CD4-positive, alpha-beta memory T cell (primary cell): ENCODE results near the gene SYT1. TPM values are rescaled to one million over a fixed set of nuclear protein-coding genes. Genes with fewer than 3 reads are reported as not detected.

Experiments used
- CTCF ChIA-PET: fragments of 350-600 bp; sonication (Branson Sonifier 250); formaldehyde crosslinking; loops from one replicate; lab custom pipeline; 2021; ENCODE audit warnings: inconsistent platforms; ENCODE audit not compliant: partially characterized antibody; lab: Charles Lee
- POLR2A ChIA-PET: fragments of 350-600 bp; sonication (Branson Sonifier 250); formaldehyde crosslinking; loops from one replicate; lab custom pipeline; 2021; ENCODE audit not compliant: partially characterized antibody; lab: Charles Lee
- DNase-seq, 5 donors: peaks; one replicate each; pipeline versions ENCODE4 v3.0.0 to v3.0.0-alpha.2; 2020 to 2022; ENCODE audit warnings: mixed read lengths in 1 of 5
- H3K27ac ChIP-seq: one replicate; pipeline ENCODE4 v1.7.0; 2013; ENCODE audit warnings: low read depth, low read length
- H3K27me3 ChIP-seq: 2 replicates; pipeline ENCODE4 v1.7.0; 2013; ENCODE audit warnings: mild to moderate bottlenecking, low read length, moderate library complexity; ENCODE audit not compliant: insufficient read depth
- H3K36me3 ChIP-seq: 2 replicates; pipeline ENCODE4 v1.7.0; 2013; ENCODE audit warnings: mild to moderate bottlenecking, low read length, moderate library complexity; ENCODE audit not compliant: insufficient read depth
- H3K4me1 ChIP-seq: 2 replicates; pipeline ENCODE4 v1.7.0; 2013; ENCODE audit warnings: mild to moderate bottlenecking, low read length, moderate library complexity; ENCODE audit not compliant: insufficient read depth
- H3K4me3 ChIP-seq, 2 donors: one replicate each; pipeline ENCODE4 v1.7.0; 2013; ENCODE audit warnings: low read length in 2 of 2, mild to moderate bottlenecking in 1 of 2
- H3K9me3 ChIP-seq, 2 donors: one replicate each; pipeline ENCODE4 v1.7.0; 2013; ENCODE audit warnings: low read length in 2 of 2, control low read depth in 1 of 2; ENCODE audit not compliant: control insufficient read depth in 1 of 2
- H3K27ac Mint-ChIP-seq, 7 donors: one replicate each; pipeline ENCODE4 v1.8.0; 2020 to 2021; ENCODE audit warnings: mixed read lengths in 7 of 7, mild to moderate bottlenecking in 6 of 7, inconsistent platforms in 3 of 7, moderate library complexity in 3 of 7
- H3K27me3 Mint-ChIP-seq, 2 donors: one replicate each; pipeline ENCODE4 v1.8.0; 2020 to 2021; ENCODE audit warnings: mixed read lengths in 2 of 2
- H3K36me3 Mint-ChIP-seq, 2 donors: one replicate each; pipeline ENCODE4 v1.8.0; 2020 to 2021; ENCODE audit warnings: mixed read lengths in 2 of 2, inconsistent platforms in 1 of 2, mild to moderate bottlenecking in 1 of 2
- H3K4me1 Mint-ChIP-seq, 4 donors: one replicate each; pipeline ENCODE4 v1.8.0; 2020 to 2021; ENCODE audit warnings: mixed read lengths in 4 of 4, mild to moderate bottlenecking in 1 of 4
- H3K4me3 Mint-ChIP-seq, 8 donors: one replicate each; pipeline ENCODE4 v1.8.0; 2020 to 2021; ENCODE audit warnings: mixed read lengths in 8 of 8, mild to moderate bottlenecking in 7 of 8, moderate library complexity in 6 of 8, inconsistent platforms in 3 of 8
- H3K9me3 Mint-ChIP-seq, 8 donors: one replicate each; pipeline ENCODE4 v1.8.0; 2020 to 2021; ENCODE audit warnings: mixed read lengths in 8 of 8, mild to moderate bottlenecking in 5 of 8, inconsistent platforms in 3 of 8, moderate library complexity in 1 of 8
- intact Hi-C: fragments of 100-400 bp; cut with micrococcal nuclease; formaldehyde crosslinking; loops from one replicate; pipeline ENCODE4 v1.15.1; 2023
- polyA plus RNA-seq, 2 donors: library from polyadenylated mRNA; unstranded; fragments of 300-500 nt; fragmentation: Illumina TruSeq; gene quantifications; one replicate each; pipeline ENCODE4 v1.2.3, GENCODE V29; 2021
- total RNA-seq, 2 experiments: library from RNA; stranded (reverse); gene quantifications; one replicate each; pipeline ENCODE4 v1.2.3, GENCODE V29; 2021

Gene SYT1
- total and polyA plus RNA-seq, 4 experiments from 2014 or later = not detected

- Mint-ChIP-seq H3K27ac (no peak overlapping the region), H3K9me3 (peaks cover 0 to 2% (median 0%) of the 10 kb centered on the region in 8 donors), H3K4me3 (no peak overlapping the region), H3K4me1 (no peaks in the 10 kb centered on the region), H3K27me3 (no peaks in the 10 kb centered on the region), H3K36me3 (no peaks in the 10 kb centered on the region)
- intact Hi-C loops = no loop called here
- ChIA-PET POLR2A (no interaction called here), CTCF (no interaction called here)
- Histone ChIP-seq H3K27ac (no peak overlapping the region), H3K4me3 (no peak overlapping the region), H3K27me3 (no peaks in the 10 kb centered on the region), H3K36me3 (no peaks in the 10 kb centered on the region), H3K9me3 (no peaks in the 10 kb centered on the region), H3K4me1 (no peaks in the 10 kb centered on the region)
- DNase-seq = no peak
Observed at GRCh38 chr12:79408689-79409088, 544.1 kb downstream of the SYT1 start.

DNA sequence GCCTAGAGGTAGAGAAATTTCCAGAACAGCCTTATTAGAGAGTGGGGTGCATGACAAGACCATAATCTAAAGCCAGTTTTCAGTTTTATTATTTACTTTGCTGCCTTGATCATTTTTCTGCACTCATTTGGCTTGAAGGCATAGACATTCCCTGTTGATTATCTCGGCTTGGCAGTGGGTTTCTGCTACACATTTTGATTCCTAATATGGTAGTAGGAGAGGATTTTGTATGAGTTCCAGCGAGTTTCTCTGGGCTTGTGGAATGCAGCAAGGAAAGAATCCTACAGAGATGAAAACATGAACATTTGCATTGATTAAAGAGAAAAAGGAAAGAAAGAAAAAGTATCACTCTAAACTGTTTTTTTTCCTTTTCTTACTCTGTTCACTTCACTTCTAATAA, 545.0 kb downstream of the SYT1 start:
- intact Hi-C loops = no loop called here
- H3K27ac ChIP-seq = no peak overlapping the region
- H3K36me3 Mint-ChIP-seq = no peaks in the 10 kb centered on the region

GRCh38 chr12:79411791-79412190, 547.2 kb downstream of the SYT1 start:
- Mint-ChIP-seq H3K4me3 (no peak overlapping the region), H3K27ac (no peak overlapping the region), H3K36me3 (no peaks in the 10 kb centered on the region), H3K9me3 (no peaks in the 10 kb centered on the region), H3K4me1 (no peaks in the 10 kb centered on the region), H3K27me3 (no peaks in the 10 kb centered on the region)
- Histone ChIP-seq H3K27me3 (no peaks in the 10 kb centered on the region), H3K4me1 (no peaks in the 10 kb centered on the region), H3K9me3 (no peaks in the 10 kb centered on the region), H3K36me3 (no peaks in the 10 kb centered on the region), H3K27ac (no peak overlapping the region), H3K4me3 (no peak overlapping the region)
- CTCF ChIA-PET = no interaction called here
- POLR2A ChIA-PET = no interaction called here
- DNase-seq = no peak
- intact Hi-C loops = no loop called here

More for the DNA sequence above, 545.0 kb downstream of the SYT1 start:
- Mint-ChIP-seq H3K27ac (no peak overlapping the region), H3K27me3 (no peaks in the 10 kb centered on the region), H3K4me1 (no peaks in the 10 kb centered on the region), H3K9me3 (peaks cover 0 to 2% (median 0%) of the 10 kb centered on the region in 8 donors), H3K4me3 (no peak overlapping the region)
- POLR2A ChIA-PET = no interaction called here
- Histone ChIP-seq H3K27me3 (no peaks in the 10 kb centered on the region), H3K4me1 (no peaks in the 10 kb centered on the region), H3K4me3 (no peak overlapping the region), H3K36me3 (no peaks in the 10 kb centered on the region), H3K9me3 (no peaks in the 10 kb centered on the region)
- no peak for DNase-seq
- CTCF ChIA-PET = no interaction called here

DNA sequence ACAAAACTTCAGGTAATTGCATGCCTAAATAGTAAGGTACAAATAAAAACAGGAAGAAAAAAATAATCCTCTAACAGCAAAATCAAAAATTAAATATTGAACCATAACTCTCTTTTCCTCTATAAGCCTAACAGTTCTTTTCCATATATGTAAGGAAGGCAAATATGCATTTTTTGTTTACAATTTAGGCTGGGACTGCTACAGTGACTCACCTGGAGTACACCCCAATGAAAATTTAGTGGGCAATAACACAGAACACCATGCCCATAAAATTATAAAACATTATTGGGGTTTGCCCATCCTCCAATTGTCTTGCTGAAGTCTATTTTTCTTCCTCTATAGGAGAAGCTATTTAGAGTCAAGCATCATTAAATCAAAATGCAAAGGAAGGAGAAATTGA, 549.2 kb downstream of the SYT1 start:
- Histone ChIP-seq H3K27ac (no peak overlapping the region), H3K27me3 (no peaks in the 10 kb centered on the region), H3K9me3 (no peaks in the 10 kb centered on the region), H3K4me1 (no peaks in the 10 kb centered on the region), H3K36me3 (no peaks in the 10 kb centered on the region), H3K4me3 (no peak overlapping the region)
- POLR2A ChIA-PET = no interaction called here
- no peak for DNase-seq
- intact Hi-C loops = no loop called here
- Mint-ChIP-seq H3K9me3 (peaks cover 0 to 3% (median 0%) of the 10 kb centered on the region in 8 donors), H3K4me1 (no peaks in the 10 kb centered on the region), H3K36me3 (no peaks in the 10 kb centered on the region), H3K27ac (no peak overlapping the region), H3K27me3 (no peaks in the 10 kb centered on the region), H3K4me3 (no peak overlapping the region)
- CTCF ChIA-PET = no interaction called here

- H3K4me1 ChIP-seq = no peaks in the 10 kb centered on the region
- no peak overlapping the region for H3K27ac Mint-ChIP-seq
- intact Hi-C loops = no loop called here
- CTCF ChIA-PET = no interaction called here
- POLR2A ChIA-PET = no interaction called here
- no peaks in the 10 kb centered on the region for H3K27me3 Mint-ChIP-seq
- H3K27me3 ChIP-seq = no peaks in the 10 kb centered on the region
- no peaks in the 10 kb centered on the region for H3K9me3 ChIP-seq
- no peak for DNase-seq
- H3K9me3 Mint-ChIP-seq = peaks cover 0 to 3% (median 0%) of the 10 kb centered on the region in 8 donors
- H3K36me3 ChIP-seq = no peaks in the 10 kb centered on the region
- no peak overlapping the region for H3K27ac ChIP-seq
- H3K4me3 ChIP-seq = no peak overlapping the region
- no peak overlapping the region for H3K4me3 Mint-ChIP-seq
- H3K4me1 Mint-ChIP-seq = no peaks in the 10 kb centered on the region
- no peaks in the 10 kb centered on the region for H3K36me3 Mint-ChIP-seq
Observed at GRCh38 chr12:79414252-79414651, 549.7 kb downstream of the SYT1 start.

DNA sequence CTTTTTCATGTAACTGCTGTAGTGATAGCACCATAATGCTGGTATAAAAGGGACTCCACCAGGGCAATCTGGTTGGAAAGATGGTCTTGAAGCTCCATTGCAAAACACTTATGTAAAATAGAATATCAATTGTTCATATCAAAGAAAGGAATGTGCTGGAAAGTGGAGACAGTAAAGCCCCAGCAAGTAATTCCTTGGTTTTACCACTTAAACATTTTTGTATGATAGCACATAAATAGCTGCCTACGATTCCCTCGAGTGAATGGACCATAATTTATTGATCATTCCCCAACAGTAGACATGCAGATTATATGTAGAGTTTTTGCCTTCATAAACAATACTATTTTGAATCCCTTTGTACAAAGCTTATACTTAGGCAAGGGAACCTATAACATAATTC, 550.7 kb downstream of the SYT1 start:
- H3K27ac Mint-ChIP-seq = no peak overlapping the region
- no peaks in the 10 kb centered on the region for H3K9me3 ChIP-seq
- H3K36me3 ChIP-seq = no peaks in the 10 kb centered on the region
- no peak overlapping the region for H3K4me3 Mint-ChIP-seq
- intact Hi-C loops = no loop called here
- H3K36me3 Mint-ChIP-seq = no peaks in the 10 kb centered on the region
- peaks cover 0 to 3% (median 0%) of the 10 kb centered on the region in 8 donors for H3K9me3 Mint-ChIP-seq
- no peaks in the 10 kb centered on the region for H3K27me3 ChIP-seq
- H3K27ac ChIP-seq = no peak overlapping the region
- no peaks in the 10 kb centered on the region for H3K4me1 Mint-ChIP-seq
- CTCF ChIA-PET = no interaction called here
- H3K4me3 ChIP-seq = no peak overlapping the region
- H3K27me3 Mint-ChIP-seq = no peaks in the 10 kb centered on the region
- POLR2A ChIA-PET = no interaction called here
- DNase-seq = no peak
- no peaks in the 10 kb centered on the region for H3K4me1 ChIP-seq

GRCh38 chr12:79415746-79416435, 551.3 kb downstream of the SYT1 start:
- Histone ChIP-seq H3K4me1 (no peaks in the 10 kb centered on the region), H3K27ac (no peak overlapping the region), H3K36me3 (no peaks in the 10 kb centered on the region), H3K4me3 (no peak overlapping the region), H3K27me3 (no peaks in the 10 kb centered on the region), H3K9me3 (no peaks in the 10 kb centered on the region)
- Mint-ChIP-seq H3K27ac (no peak overlapping the region), H3K27me3 (no peaks in the 10 kb centered on the region), H3K4me1 (no peaks in the 10 kb centered on the region), H3K9me3 (peaks cover 0 to 3% (median 0%) of the 10 kb centered on the region in 8 donors), H3K36me3 (no peaks in the 10 kb centered on the region), H3K4me3 (no peak overlapping the region)
- ChIA-PET CTCF (no interaction called here), POLR2A (no interaction called here)
- intact Hi-C loops = no loop called here
- DNase-seq = no peak
